Measurements from ENCODE around the gene PIBF1.
"Not testable (repeated sequence)": the region's sequence is repeated elsewhere in the genome, so short reads cannot be mapped to it uniquely, and the experiment has no call there.

Gene PIBF1

GRCh38 chr13:72890546-72890945 lies 108.6 kb downstream of the PIBF1 start:
- peak; percentile 15 for FAIRE-seq
- DNase-seq (ENCODE audit: extremely low spot score, insufficient read length, low read depth), result no peak

DNA sequence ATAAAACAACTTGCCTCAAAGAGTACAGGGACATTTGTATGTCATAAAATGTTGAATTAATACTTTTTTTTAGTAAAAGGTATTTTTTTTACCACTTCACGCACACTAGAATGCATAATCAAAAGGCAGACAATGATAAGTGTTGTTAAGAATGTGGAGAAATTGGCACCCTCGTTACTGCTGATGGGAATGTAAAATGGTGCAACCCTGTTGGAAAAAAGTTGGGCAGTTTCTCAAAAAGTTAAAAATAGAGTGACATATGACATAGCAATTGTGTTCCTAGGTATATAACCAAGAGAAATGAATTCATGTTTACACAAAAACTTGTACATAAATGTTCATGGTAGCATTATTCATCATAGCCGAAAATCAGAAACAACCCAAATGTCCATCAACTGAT lies 109.5 kb downstream of the PIBF1 start:
- DNase-seq (ENCODE audit: extremely low spot score, insufficient read length, low read depth), result no peak
- FAIRE-seq, result no peak

DNA sequence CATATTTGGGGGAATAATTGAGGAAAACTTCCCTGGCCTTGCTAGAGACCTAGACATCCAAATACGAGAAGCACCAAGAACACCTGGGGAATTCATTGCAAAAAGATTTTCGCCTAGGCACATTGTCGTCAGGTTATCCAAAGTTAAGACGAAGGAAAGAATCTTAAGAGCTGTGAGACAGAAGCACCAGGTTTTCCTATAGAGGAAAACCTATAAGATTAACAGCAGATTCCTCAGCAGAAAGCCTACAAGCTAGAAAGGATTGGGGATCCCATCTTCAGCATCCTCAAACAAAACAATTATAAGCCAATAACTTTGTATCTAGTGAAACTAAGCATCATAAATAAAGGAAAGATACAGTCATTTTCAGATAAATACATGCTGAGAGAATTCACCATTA lies 114.9 kb downstream of the PIBF1 start:
- FAIRE-seq (no peak), DNase-seq (ENCODE audit: extremely low spot score, insufficient read length, low read depth) (no peak)

- FAIRE-seq; DNase-seq (ENCODE audit: extremely low spot score, insufficient read length, low read depth): not testable (repeated sequence)
Observed at GRCh38 chr13:72901546-72901945, 119.6 kb downstream of the PIBF1 start.

- DNase-seq (ENCODE audit: extremely low spot score, insufficient read length, low read depth) (no peak), FAIRE-seq (no peak)
Observed at GRCh38 chr13:72908416-72908815, 126.5 kb downstream of the PIBF1 start.

DNA sequence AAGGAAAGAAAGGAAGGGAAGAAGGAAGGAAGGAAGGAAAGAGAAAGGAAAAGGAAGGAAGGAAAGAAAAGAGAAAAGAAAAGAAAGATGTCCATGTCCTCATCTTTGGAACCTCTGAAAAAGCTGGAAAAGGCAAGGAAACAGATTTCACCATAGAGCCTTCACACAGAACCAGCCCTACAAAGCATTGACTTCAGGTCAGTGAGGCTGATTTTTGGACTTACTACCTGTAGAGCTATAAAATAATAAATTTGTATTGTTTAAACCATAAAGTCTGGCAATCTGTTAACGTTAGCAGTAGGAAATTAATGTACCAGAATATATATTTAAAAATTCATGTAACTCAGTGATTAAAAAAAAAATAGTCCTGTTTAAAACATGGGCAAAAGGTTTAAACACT lies 130.0 kb downstream of the PIBF1 start:
- DNase-seq (ENCODE audit: extremely low spot score, insufficient read length, low read depth) (no peak), FAIRE-seq (no peak)

- DNase-seq (ENCODE audit: extremely low spot score, insufficient read length, low read depth) (no peak), FAIRE-seq (no peak)
Observed at GRCh38 chr13:72920097-72920496, 138.2 kb downstream of the PIBF1 start.

DNA sequence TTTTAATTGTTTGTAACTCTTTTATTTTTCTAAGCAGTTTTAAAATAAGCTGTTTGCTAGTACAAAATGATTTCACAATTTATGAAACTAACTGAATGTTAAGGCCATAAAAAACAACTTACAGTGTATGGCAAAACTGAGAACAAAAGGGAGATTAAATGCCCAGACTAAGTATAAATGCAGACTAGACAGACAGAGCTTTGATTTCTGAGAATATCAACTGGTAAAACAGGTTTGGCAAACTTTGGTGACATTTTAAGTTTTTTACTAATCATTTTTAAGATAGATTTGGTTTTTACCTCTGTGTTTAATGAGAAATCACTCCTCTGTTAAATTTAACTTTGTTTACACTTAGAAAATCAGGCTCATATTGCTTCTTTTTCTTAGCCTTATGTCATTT lies 149.4 kb downstream of the PIBF1 start:
- FAIRE-seq, result no peak

DNA sequence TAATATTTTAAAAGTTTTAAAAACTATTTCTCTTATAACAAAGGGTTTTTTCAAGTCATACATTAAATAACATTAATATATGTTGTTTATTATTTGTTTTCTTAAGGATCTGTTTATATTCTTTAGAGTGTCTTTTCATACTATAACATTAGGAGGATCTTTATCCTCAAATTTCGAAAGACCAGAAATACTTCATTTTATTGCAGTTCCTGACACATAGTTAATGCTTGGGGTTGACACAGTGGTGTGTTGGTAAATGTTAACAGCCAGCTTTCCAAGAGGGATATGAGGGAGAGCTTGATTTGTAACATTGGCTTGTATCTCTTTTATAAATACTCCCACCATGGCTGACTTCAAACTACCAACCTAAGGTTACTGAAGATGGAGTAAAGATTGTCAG lies 150.3 kb downstream of the PIBF1 start:
- no peak for DNase-seq (ENCODE audit: extremely low spot score, insufficient read length, low read depth)
- no peak for FAIRE-seq

More for the DNA sequence above, 149.4 kb downstream of the PIBF1 start:
- DNase-seq (ENCODE audit: extremely low spot score, insufficient read length, low read depth), result no peak

DNA sequence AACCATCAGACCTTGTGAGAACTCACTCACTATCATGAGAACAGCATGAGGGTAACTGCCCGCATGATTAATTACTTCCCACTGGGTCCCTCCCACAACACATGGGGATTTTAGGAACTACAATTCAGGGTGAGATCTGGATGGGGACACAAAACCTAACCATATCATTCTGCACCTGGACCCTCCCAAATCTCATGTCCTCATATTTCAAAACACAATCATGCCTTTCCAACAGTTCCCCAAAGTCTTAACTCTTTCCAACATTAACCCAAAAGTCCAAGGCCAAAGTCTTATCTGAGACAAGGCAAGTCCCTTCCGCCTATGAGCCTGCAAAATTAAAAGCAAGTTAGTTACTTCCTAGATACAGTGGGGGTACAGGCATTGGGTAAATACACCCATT lies 164.3 kb downstream of the PIBF1 start:
- DNase-seq (ENCODE audit: extremely low spot score, insufficient read length, low read depth); FAIRE-seq: not testable (repeated sequence)

GRCh38 chr13:72952529-72953141 lies 170.7 kb downstream of the PIBF1 start:
- no peak for FAIRE-seq
- DNase-seq (ENCODE audit: extremely low spot score, insufficient read length, low read depth), result no peak

GRCh38 chr13:72953391-72953965 lies 171.5 kb downstream of the PIBF1 start:
- no peak for FAIRE-seq

DNA sequence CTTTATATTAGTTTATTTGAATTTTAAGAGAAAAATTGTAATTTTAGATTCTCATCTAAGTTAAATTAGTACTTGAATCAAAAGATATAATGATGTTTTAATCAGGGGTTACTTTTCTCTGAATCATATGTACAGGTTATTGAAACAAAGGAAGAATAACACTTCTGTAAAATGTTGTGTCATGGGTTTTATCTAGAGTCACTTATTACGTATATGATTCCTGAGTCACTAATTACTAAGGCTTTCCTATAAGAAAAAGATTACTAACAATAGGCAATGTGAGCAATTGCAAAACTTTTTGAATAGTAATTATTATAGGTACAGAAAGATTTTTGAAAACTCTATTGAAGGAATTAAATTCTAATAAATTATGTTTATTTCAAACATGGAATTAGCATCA lies 177.7 kb downstream of the PIBF1 start:
- FAIRE-seq (no peak), DNase-seq (ENCODE audit: extremely low spot score, insufficient read length, low read depth) (no peak)

More at GRCh38 chr13:72953391-72953965, 171.5 kb downstream of the PIBF1 start:
- no peak for DNase-seq (ENCODE audit: extremely low spot score, insufficient read length, low read depth)

- DNase-seq (ENCODE audit: extremely low spot score, insufficient read length, low read depth), result no peak
- no peak for FAIRE-seq
Observed at GRCh38 chr13:72960114-72960513, 178.2 kb downstream of the PIBF1 start.

DNA sequence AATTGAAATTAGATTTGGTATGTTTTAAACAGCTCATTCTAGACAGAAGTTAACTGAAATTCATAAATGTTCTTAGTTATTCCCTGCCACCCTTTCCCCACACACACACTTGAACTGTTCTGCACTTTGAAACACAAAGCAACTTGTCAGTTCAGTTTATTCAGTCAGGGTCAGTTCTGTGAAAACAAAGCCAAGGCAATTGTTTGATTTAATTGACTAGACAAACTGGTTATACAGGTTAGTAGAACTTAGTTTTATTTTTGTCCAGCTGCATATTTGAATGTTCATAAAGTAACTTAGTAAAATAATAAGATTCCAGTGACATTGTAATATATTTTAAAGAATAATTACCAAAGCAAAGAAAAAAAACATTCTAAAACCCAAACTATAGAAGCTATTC lies 178.6 kb downstream of the PIBF1 start:
- DNase-seq (ENCODE audit: extremely low spot score, insufficient read length, low read depth) (no peak), FAIRE-seq (no peak)

- DNase-seq (ENCODE audit: extremely low spot score, insufficient read length, low read depth) (no peak), FAIRE-seq (peak; percentile 47)
Observed at GRCh38 chr13:72963762-72964161, 181.8 kb downstream of the PIBF1 start.

- no peak for FAIRE-seq
- DNase-seq (ENCODE audit: extremely low spot score, insufficient read length, low read depth), result no peak
Observed at GRCh38 chr13:72970301-72970880, 188.5 kb downstream of the PIBF1 start.

- no peak for DNase-seq (ENCODE audit: extremely low spot score, insufficient read length, low read depth)
- no peak for FAIRE-seq
Observed at GRCh38 chr13:72970956-72971355, 189.0 kb downstream of the PIBF1 start.

DNA sequence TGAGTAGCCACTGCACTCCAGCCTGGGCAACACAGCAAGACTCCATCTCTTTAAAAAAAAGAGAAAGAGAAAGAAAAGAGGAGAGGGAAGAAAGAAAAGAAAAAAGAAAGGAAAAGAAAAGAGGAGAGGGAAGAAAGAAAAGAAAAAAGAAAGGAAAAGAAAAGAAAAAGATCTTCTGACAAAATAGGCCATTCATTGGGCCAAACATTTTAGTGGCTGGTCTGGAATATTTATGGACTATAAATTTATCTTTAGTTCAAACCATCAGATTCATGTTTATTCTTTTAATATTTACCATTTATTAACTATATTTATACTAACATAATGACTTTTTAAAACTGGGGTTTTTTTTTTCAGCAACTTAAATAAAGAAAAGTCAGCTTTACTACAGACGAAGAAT lies 191.3 kb downstream of the PIBF1 start:
- FAIRE-seq, result no peak
- DNase-seq (ENCODE audit: extremely low spot score, insufficient read length, low read depth), result no peak

DNA sequence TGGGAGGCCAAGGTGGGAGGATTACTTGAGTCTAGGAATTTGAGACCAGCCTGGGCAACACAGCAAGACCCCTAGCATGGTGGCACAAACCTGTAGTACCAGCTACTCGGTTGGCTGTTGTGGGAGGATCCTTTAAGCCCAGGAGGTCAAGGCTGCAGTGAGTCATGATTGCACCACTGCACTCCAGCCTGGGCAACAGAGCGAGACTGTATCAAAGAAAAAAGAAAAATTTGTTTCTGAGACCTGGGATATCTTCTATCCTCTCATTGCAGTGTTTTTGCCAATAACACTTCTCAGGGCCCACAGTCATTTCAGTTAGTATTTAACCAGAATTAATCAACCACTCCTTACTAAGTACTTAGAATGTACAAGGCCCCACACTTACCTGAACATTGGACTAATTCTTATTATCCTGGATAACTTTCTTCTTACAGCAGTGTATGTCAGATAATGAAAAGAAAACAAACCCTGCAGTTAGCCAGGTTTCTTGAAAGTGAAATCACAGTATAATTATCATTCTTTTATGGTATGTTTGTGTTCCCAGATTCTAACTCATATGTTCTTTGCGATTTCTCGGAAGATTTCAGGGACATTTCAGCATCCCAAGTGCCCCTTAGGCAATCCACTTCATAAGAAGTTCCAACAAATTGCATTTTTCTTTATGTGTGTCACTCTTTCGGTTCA lies 201.3 kb downstream of the PIBF1 start:
- DNase-seq (ENCODE audit: extremely low spot score, insufficient read length, low read depth), result no peak

DNA sequence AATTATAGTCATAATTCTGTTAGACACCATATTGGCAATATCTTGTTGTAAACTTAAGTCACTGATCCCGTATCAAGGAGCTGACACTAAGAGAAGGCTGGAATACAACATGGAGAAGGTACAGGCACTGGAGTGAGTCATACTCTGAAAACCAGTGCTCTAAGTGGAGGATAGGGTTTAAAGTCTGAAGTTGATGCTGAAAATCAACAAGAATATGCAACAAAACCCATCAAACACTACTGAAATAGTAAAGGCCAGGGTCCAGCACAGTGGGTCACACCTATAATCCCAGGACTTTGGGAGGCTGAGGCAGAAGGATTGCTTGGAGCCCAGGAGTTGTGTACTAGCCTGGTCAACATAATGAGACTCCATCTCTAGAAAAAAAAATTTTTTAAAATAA lies 203.7 kb downstream of the PIBF1 start:
- no peak for FAIRE-seq
- DNase-seq (ENCODE audit: extremely low spot score, insufficient read length, low read depth), result no peak

More for the DNA sequence above, 201.3 kb downstream of the PIBF1 start:
- FAIRE-seq, result no peak
